ENCODE results near the gene MYO5B. TPM values are rescaled to one million over a fixed set of nuclear protein-coding genes. Genes with fewer than 3 reads are reported as not detected.

The MYO5B gene
- total and polyA plus RNA-seq, 2 of the 4 experiments (the other 2 are of a cell fraction), result 0.24 to 0.54 TPM

DNA sequence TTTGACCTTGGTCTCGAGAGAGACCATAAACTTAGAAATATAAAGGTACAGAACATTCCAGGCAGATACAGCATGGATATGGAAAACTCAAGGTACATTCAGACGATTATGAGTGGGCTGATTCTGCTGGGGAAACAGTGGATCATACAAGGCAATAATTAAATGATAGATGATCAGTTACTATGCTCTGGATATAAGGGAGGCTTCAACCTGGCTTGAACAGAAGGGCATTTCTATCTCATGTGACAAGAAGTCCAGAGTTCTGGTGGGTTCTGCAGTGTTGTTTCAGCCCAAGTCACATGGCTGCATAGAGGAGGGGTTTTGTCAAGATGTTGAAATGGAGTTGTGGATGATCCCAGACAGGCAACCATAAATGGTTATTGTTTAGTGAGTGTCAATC lies 23.5 kb downstream of the MYO5B start:
- Histone ChIP-seq H2AFZ (replicated peaks; ENCODE audit: low read length, poor library complexity) (no peak overlapping the region), H3K9me3 (ENCODE audit: control insufficient read depth, insufficient read depth, low read length) (no peaks in the 10 kb centered on the region), H3K9me1 (ENCODE audit: insufficient read depth, low read length) (no peaks in the 10 kb centered on the region), H2BK20ac (ENCODE audit: low read depth, low read length) (no peak overlapping the region), H3K23ac (ENCODE audit: low read depth, low read length) (no peak overlapping the region), H3K4me2 (ENCODE audit: low read depth, low read length) (no peak overlapping the region), H4K5ac (ENCODE audit: low read depth, low read length) (no peak overlapping the region), H4K20me1 (ENCODE audit: insufficient read depth, low read length) (no peaks in the 10 kb centered on the region), H3K79me1 (ENCODE audit: low read depth in 1 of 2, low read length in 2 of 2) (no peaks in the 10 kb centered on the region), H3K4me3 (ENCODE audit: insufficient read depth, low read depth, low read length) (no peak overlapping the region), H2AK5ac (ENCODE audit: low read depth, low read length) (no peak overlapping the region), H3K18ac (ENCODE audit: low read depth, low read length) (no peak overlapping the region), H4K8ac (ENCODE audit: low read depth in 2 of 2, low read length in 2 of 2) (no peak overlapping the region), H3K27me3 (ENCODE audit: control insufficient read depth, insufficient read depth, low read length) (no peaks in the 10 kb centered on the region), H3K56ac (ENCODE audit: extremely low read depth, insufficient read depth, low read length) (no peak overlapping the region), H4K91ac (ENCODE audit: insufficient read depth, low read depth, low read length) (no peak overlapping the region), H2BK120ac (ENCODE audit: low read depth, low read length) (no peak overlapping the region), H2BK5ac (ENCODE audit: low read depth, low read length, poor library complexity, severe bottlenecking) (no peak overlapping the region), H3K4me1 (ENCODE audit: control insufficient read depth, insufficient read depth, low read length) (no peaks in the 10 kb centered on the region), H3K36me3 (ENCODE audit: control insufficient read depth, insufficient read depth, low read length) (no peaks in the 10 kb centered on the region), H3K9ac (ENCODE audit: low read depth, low read length) (no peak overlapping the region), H2AK9ac (replicated peaks; ENCODE audit: low read depth, low read length, poor library complexity) (no peak overlapping the region), H3K4ac (ENCODE audit: low read depth, low read length) (no peak overlapping the region), H3K14ac (replicated peaks; ENCODE audit: low read depth, low read length) (no peak overlapping the region), H2BK15ac (ENCODE audit: low read depth, low read length) (no peak overlapping the region), H3K27ac (ENCODE audit: insufficient read depth, low read length) (no peak overlapping the region)
- no peak for ATAC-seq (ENCODE audit: low read depth)
- WGBS, 2 experiments (ENCODE audit: extremely low coverage in 2 of 2, insufficient read length in 1 of 2), result no CpG with 5 or more reads among the region's 2 CpGs
- BruUV-seq (replicated peaks), result no TSS peak
- intact Hi-C loops (cut with micrococcal nuclease), result no loop called here
- ChIA-PET CTCF (no interaction called here), POLR2A (ENCODE audit: unreplicated experiment) (no interaction called here)
- no peak for DNase-seq
- in situ Hi-C loops (cut with MboI; ENCODE audit: low sequenced_read_pairs), result no loop called here
- dilution Hi-C loops (cut with HindIII; ENCODE audit: low sequenced_read_pairs, unreplicated experiment), result no loop called here
- TF ChIP-seq MXI1 (IDR thresholded peaks at IDR 0.05; ENCODE audit: borderline replicate concordance, low read depth, low read length) (no peak), FOS (IDR thresholded peaks at IDR 0.05; ENCODE audit: low read depth, low read length) (no peak), RAD21 (IDR thresholded peaks at IDR 0.05; ENCODE audit: low read length) (no peak), NFE2L2 (IDR thresholded peaks at IDR 0.05; ENCODE audit: low read depth, low read length) (no peak), CHD1 (IDR thresholded peaks at IDR 0.05; ENCODE audit: low read depth, low read length) (no peak), BHLHE40 (IDR thresholded peaks at IDR 0.05; ENCODE audit: low read depth, low read length) (no peak), MAFK (IDR thresholded peaks at IDR 0.05; ENCODE audit: low read depth, low read length) (no peak)

Measured in IMR-90 (cell line).